SKM-1 (cell line): ENCODE results near the gene KLF17.
"Not testable (repeated sequence)": the region's sequence is repeated elsewhere in the genome, so short reads cannot be mapped to it uniquely, and the experiment has no call there.

Experiments
- DNase-seq: peaks from one replicate; lab custom pipeline; 2025; ENCODE audit not compliant: unreplicated experiment; lab: John Stamatoyannopoulos, UW

Gene KLF17

GRCh38 chr1:44108971-44109370, 9.7 kb upstream of the KLF17 start:
- no peak for DNase-seq

GRCh38 chr1:44110916-44111315, 7.7 kb upstream of the KLF17 start:
- DNase-seq = no peak

DNA sequence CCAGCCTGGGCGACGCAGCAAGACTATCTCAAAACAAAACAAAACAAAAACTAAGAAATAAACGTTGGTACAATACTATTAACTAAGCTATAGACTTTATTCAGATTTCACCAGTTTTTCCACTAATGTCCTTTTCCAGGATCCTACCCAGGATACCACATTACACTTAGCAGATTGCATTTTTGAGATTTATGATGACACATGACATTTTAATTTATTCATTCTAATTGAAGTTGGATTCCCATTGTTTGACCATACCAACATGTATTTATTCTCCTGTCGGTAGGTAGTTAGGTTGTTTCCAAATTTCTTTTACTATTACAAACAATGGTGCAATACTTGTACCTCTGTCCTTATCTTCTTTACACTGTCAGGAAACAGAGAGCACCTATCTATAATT, 6.8 kb upstream of the KLF17 start:
- no peak for DNase-seq

DNA sequence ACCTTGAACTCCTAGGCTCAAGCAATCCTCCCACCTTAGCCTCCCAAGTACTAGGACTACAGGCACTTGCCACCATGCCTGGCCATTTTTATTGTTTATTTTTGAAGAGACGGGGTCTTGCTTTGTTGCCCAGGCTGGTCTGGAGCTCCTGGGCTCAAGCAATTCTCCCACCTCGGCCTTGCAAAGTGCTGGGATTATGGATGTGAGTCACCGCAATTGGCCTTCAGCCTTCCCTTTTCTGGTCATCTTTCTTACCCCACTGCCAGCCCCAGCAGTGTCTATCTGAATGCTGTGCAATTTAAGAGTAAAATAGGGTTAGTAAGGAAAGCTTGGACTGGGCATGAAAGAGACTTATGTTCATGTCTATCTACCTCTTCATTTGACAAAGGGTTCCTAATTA, 6.1 kb upstream of the KLF17 start:
- no peak for DNase-seq

- DNase-seq = no peak
These were observed 5.5 kb upstream of the KLF17 start for GRCh38 chr1:44113095-44113609.

DNA sequence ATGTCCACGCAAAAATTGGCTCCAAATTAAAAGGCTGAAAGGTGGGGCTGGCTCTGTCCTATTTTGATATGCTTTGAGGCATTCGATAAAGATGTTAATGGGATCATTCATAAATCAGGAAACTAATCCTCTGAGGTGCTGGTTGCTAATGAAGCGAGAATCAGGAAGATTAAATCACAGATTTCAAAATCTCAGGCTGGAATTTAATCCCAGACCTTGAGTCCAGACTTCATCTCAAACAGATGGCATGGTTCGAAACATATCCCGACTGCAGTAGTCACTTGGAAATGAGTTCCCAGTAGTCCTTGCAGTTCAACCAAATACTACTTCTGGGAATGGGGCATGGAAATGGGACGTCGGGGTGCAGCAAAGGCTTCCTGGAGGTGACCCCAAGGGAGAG, 4.5 kb upstream of the KLF17 start:
- DNase-seq = no peak

GRCh38 chr1:44117272-44117671, 1.3 kb upstream of the KLF17 start:
- DNase-seq = not testable (repeated sequence)

- DNase-seq = no peak
These were observed 904 bp downstream of the KLF17 start for GRCh38 chr1:44119525-44119924.

GRCh38 chr1:44120398-44120949, 1.9 kb downstream of the KLF17 start:
- DNase-seq = no peak

- no peak for DNase-seq
These were observed 11.2 kb downstream of the KLF17 start for GRCh38 chr1:44129616-44130500.

DNA sequence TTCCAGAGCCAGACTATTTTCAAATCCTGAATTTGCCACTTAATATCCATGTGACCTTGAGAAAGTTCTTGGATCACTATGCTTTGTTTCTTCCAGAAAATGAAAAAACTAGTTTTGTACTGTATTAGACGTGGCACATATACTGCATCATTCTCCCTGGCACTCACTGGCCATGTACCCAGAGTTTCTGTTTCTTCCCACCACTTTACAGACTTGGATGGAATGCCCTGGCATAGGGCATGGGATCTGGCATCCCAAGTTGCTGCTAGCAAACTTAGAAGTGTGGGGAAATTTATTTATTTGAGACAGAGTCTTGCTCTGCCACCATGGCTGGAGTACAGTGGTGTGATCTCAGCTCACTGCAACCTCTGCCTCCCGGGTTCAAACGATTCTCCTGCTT, 12.8 kb downstream of the KLF17 start:
- DNase-seq = no peak

GRCh38 chr1:44134071-44134920, 15.7 kb downstream of the KLF17 start:
- DNase-seq = no peak

DNA sequence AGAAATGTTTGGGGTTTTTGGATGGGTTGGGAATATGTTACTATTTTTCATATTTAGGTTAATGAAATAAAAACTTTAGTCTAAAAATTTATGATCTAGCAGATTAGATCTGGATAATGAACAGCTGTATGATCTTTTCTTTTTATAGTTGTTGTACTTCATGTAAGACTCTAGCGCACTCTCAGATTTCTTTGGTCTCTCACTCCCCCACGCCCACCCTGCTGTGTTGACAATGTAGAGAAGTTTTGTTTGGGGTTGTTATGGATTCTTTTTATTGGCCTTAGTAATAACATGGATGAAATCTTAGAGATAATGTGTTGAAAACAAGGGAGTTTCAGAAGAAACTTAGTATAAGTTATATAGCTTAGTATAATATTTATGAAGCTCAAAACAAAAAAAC, 17.3 kb downstream of the KLF17 start:
- no peak for DNase-seq

- DNase-seq = no peak
These were observed 19.6 kb downstream of the KLF17 start for GRCh38 chr1:44138239-44138638.

- not testable (repeated sequence) for DNase-seq
These were observed 20.9 kb downstream of the KLF17 start for GRCh38 chr1:44139565-44139964.

DNA sequence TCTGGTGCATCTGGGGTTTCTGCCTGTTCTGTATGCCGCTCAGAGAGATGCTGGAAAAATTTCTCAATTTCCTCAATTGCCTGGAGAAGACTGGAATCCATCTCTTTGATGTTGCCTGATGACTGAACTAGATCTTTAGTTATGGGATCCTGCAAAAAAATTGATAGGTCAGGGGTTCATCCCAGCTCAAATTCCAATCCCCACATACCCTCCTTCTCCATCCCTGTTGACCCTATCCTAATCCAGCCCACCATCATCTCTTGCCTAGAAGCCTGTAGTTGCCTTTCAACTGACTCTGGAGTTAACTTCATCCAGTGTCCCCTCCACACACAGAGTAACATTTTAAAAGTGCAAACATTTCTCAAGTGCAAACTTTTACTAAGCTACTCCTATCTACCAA, 22.9 kb downstream of the KLF17 start, which contains the start of gene KLF18:
KLF18 (minus strand) TSS at position 101 of the 400 bp plus-strand sequence; CDS start at position 101, 0 bp downstream.
- no peak for DNase-seq

- DNase-seq = no peak
These were observed 26.5 kb downstream of the KLF17 start for GRCh38 chr1:44144962-44145756.

DNA sequence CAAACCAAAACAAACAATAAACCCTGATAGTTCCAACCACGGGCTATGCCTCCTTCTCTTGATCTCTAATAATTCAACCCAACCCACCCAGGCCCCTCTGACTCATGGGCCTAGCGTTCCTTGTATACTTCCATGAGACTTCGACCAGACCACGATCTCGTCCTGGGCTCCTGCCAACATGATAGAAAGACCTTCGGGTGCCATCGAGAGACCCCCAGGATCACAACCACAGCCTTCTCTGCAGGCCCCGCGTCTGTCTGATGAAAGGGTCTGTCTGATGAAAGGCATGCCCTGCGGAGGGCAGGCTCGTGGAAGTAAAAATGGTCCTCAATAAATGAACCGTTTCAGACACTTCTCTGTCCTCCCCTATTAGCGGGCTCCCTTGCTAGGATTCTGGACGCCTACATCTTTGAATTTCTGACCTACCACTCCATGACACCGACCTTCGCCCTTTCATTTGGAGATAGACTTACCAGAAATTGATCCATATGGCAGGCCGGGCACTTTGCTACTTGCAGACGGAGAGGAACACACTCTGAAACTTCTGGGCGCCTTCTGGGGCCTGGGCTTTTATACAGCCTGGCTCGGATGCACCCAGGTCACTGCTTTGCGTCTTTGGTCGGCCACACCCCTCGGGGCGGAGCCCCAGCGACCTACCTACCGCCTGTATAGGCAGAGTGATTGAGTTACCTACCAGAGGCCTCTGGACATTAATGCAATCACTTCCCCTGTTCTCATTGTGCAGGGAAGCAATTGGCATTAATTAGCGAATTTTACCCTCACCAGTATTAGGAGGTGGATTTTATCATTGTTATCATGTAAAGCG, 28.1 kb downstream of the KLF17 start:
- DNase-seq = no peak

- DNase-seq = no peak
These were observed 29.0 kb downstream of the KLF17 start for GRCh38 chr1:44147582-44147981.

- DNase-seq = no peak
These were observed 32.7 kb downstream of the KLF17 start for GRCh38 chr1:44151332-44151731.
